Measurements from ENCODE around the gene FBXL19. TPM values are rescaled to one million over a fixed set of nuclear protein-coding genes. Genes with fewer than 3 reads are reported as not detected.

Gene FBXL19
- total and polyA plus RNA-seq, 9 of the 15 experiments (the other 6 are each of a cell fraction or from before 2014, with no cell fraction given), result 0.13 to 48.0 (median 13.5) TPM; not detected in 1

GRCh38 chr16:30956601-30957455, 33.5 kb downstream of the FBXL19 start (continued):
- TF ChIP-seq E2F6 (IDR thresholded peaks at IDR 0.05; ENCODE audit: borderline replicate concordance in 1 of 2, extremely low read depth in 1 of 2, insufficient read depth in 1 of 2, insufficient read length in 1 of 2, low read depth in 1 of 2, low read length in 1 of 2, poor library complexity in 1 of 2, severe bottlenecking in 1 of 2), result peak; percentile 31 to 34
- TF ChIP-seq ERF (CRISPR knock-in tag; IDR thresholded peaks at IDR 0.05), result no peak
- peak; percentile 84 for TF ChIP-seq NFE2 (IDR thresholded peaks at IDR 0.05; ENCODE audit: low read depth)
- peak; percentile 19; the same call in 1 of the 2 replicates for TF ChIP-seq GTF2E2 (tag; IDR thresholded peaks at IDR 0.05)
- TF ChIP-seq CHD4 (IDR thresholded peaks at IDR 0.05; ENCODE audit: insufficient read depth, insufficient replicate concordance, low read depth, low read length, poor library complexity, severe bottlenecking), result peak; percentile 93
- TF ChIP-seq HDAC6 (IDR thresholded peaks at IDR 0.05; ENCODE audit: low read depth, low read length), result no peak
- TF ChIP-seq ARID3A (IDR thresholded peaks at IDR 0.05; ENCODE audit: borderline replicate concordance, low read depth, low read length), result no peak
- no peak for TF ChIP-seq E2F5 (CRISPR knock-in tag; IDR thresholded peaks at IDR 0.05)
- peak; percentile 91; the same call in 1 of the 2 replicates for TF ChIP-seq POLR2AphosphoS2 (IDR thresholded peaks at IDR 0.05; ENCODE audit: low read length)
- TF ChIP-seq HDAC2 (IDR thresholded peaks at IDR 0.05), result peak; percentile 97
- no peak for TF ChIP-seq ZFP1 (CRISPR knock-in tag; IDR thresholded peaks at IDR 0.05)
- TF ChIP-seq HDAC1 (IDR thresholded peaks at IDR 0.05), result peak in 1 of 2 experiments; percentile 57; a peak in 2 of 4 replicates
- TF ChIP-seq TFE3 (CRISPR knock-in tag; IDR thresholded peaks at IDR 0.05), result no peak
- TF ChIP-seq RAD21 (CRISPR knock-in tag; conservative IDR thresholded peaks at IDR 0.05 in 1 of 2, IDR thresholded peaks at IDR 0.05 in 1 of 2), result peak in 1 of 2 experiments; percentile 32; a peak in 1 of 4 replicates
- 0 out of 2 replicates have a peak, but pooled peaks have one; percentile 64 for TF ChIP-seq ZNF3 (CRISPR knock-in tag; IDR thresholded peaks at IDR 0.05)
- TF ChIP-seq GABPB1 (CRISPR knock-in tag; IDR thresholded peaks at IDR 0.05), result peak; percentile 0; the same call in 1 of the 2 replicates
- no peak for TF ChIP-seq SREBF1 (IDR thresholded peaks at IDR 0.05; ENCODE audit: borderline replicate concordance, low read depth, low read length)
- TF ChIP-seq ZBTB9 (CRISPR knock-in tag; IDR thresholded peaks at IDR 0.05), result no peak
- TF ChIP-seq FIP1L1 (IDR thresholded peaks at IDR 0.05; ENCODE audit: low read depth, low read length, poor library complexity, severe bottlenecking), result no peak

Measured in K562 (cell line).